Aorta (tissue), 5 donors: ENCODE data around the gene DIABLO. TPM values are rescaled to one million over a fixed set of nuclear protein-coding genes. Genes with fewer than 3 reads are reported as not detected.

Source experiments
- ATAC-seq: fragments of 200-7000 bp; cut with Tn5 transposase; one replicate; pipeline ENCODE4 v1.9.1; 2022; ENCODE audit warnings: moderate library complexity; ENCODE audit not compliant: low FRiP score
- DNase-seq, 2 donors: peaks; one replicate each; pipeline ENCODE4 v3.0.0-alpha.2; 2020
- H3K27ac ChIP-seq, 2 donors: one replicate each; pipeline ENCODE4 v1.5.1; 2013; ENCODE audit warnings: low read length in 2 of 2, mild to moderate bottlenecking in 2 of 2, moderate library complexity in 2 of 2, control low read depth in 1 of 2, inconsistent platforms in 1 of 2, low read depth in 1 of 2
- H3K27me3 ChIP-seq, 2 donors: one replicate each; pipeline ENCODE4 v1.6.1; 2013; ENCODE audit warnings: control low read depth in 1 of 2, low read length in 1 of 2, mild to moderate bottlenecking in 1 of 2, moderate library complexity in 1 of 2; ENCODE audit not compliant: insufficient read depth in 2 of 2, control insufficient read depth in 1 of 2
- H3K36me3 ChIP-seq, 2 donors: one replicate each; pipeline ENCODE4 v1.6.1; 2013; ENCODE audit warnings: control low read depth in 1 of 2, low read length in 1 of 2, mild to moderate bottlenecking in 1 of 2; ENCODE audit not compliant: insufficient read depth in 2 of 2, control insufficient read depth in 1 of 2
- H3K4me1 ChIP-seq, 2 donors: one replicate each; pipeline ENCODE4 v1.6.1; 2013; ENCODE audit warnings: low read length in 2 of 2, control low read depth in 1 of 2, mild to moderate bottlenecking in 1 of 2, moderate library complexity in 1 of 2; ENCODE audit not compliant: insufficient read depth in 2 of 2, control insufficient read depth in 1 of 2
- H3K4me3 ChIP-seq, 2 donors: one replicate each; pipeline ENCODE4 v1.5.1; 2013; ENCODE audit warnings: low read length in 2 of 2, control low read depth in 1 of 2, mild to moderate bottlenecking in 1 of 2
- H3K9me3 ChIP-seq: one replicate; pipeline ENCODE4 v1.6.1; 2013; ENCODE audit warnings: mild to moderate bottlenecking, low read length; ENCODE audit not compliant: control insufficient read depth
- WGBS, 2 donors: extraction: QIAGEN DNeasy Blood & Tissue Kit; methylation state at CpG; one replicate each; pipeline ENCODE4 v1.1.7; 2013; 5-methylcytosine and 5-hydroxymethylcytosine counted together
- intact Hi-C, 2 donors: fragments of 100-400 bp; cut with DNase I; formaldehyde crosslinking; loops; one replicate each; pipeline versions ENCODE4 v1.14.2 to v1.15.0; 2022
- polyA plus RNA-seq, 2 donors: library from polyadenylated mRNA; stranded (reverse); fragments of 200-250 nt; gene quantifications; one replicate each; pipeline ENCODE4 v1.2.3, GENCODE V29; 2013
- total RNA-seq, 2 donors: library from RNA; stranded (reverse); fragmentation: NEBNext Ultra II Directional; extraction: Animal tissue kit (Norgen Biotek cat#: 25700); gene quantifications; one replicate each; pipeline ENCODE4 v1.2.1, GENCODE V29; 2021
- donor health status: healthy with polysubstance abuse.
- donor health status: Bipolar disorder and iron deficiency.
- donor health status: DM: no; HTN: no; CAD: no.
- donor health status: DM: no; HTN: no; CAD: no.
- donor health status: DM: yes; HTN: yes; CAD: no.

The DIABLO gene
- total and polyA plus RNA-seq, 4 donors = 26.5 to 42.3 (median 30.2) TPM

DNA sequence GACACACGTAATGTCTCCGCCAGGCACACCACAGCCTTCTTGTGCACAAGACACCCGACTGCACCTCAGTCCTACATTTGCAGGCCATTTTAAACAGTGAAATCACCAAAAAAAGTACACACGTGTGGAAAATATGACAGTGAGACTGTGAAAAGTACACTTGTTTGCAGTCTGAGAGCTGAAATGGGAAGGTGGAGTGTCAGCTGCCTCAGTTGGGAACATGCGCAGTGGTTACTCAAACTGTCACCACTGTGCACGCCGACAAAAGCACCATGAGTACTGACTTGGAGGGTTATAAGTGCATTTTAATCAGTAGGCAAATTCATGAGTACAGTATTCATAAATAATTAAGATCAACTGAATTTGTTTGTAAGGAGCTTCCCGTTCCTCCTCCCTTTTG lies 24.7 kb upstream of the DIABLO start:
- Histone ChIP-seq H3K4me3 (no peak overlapping the region), H3K27ac (no peak overlapping the region), H3K36me3 (no peaks in the 10 kb centered on the region), H3K9me3 (no peaks in the 10 kb centered on the region), H3K27me3 (no peaks in the 10 kb centered on the region), H3K4me1 (no peaks in the 10 kb centered on the region)
- intact Hi-C loops = no loop called here
- ATAC-seq = no peak
- WGBS, 2 donors = 93 to 94% methylated on average over 8 of the region's 8 CpGs
- DNase-seq = no peak

DNA sequence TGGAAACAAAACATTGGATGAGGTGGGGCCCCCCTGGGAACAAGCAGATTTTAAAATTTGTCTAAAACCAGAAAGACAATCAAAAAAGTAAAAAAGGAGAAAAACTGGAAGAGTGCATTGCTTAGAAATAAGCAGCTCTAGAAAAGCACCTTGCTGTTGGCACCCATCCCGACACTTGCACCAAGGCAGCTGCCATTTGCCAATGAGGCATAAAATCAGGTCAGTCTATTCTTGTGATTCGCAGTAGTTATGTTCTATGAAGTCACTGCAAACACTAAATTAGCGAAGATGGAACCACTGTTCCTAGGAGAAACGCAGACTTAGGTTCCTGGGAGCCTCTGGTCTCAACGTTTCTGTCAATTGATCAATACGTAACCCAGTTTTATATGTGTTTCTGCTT lies 24.2 kb upstream of the DIABLO start:
- Histone ChIP-seq H3K36me3 (no peaks in the 10 kb centered on the region), H3K27me3 (no peaks in the 10 kb centered on the region), H3K4me1 (no peaks in the 10 kb centered on the region), H3K9me3 (no peaks in the 10 kb centered on the region), H3K27ac (no peak overlapping the region), H3K4me3 (no peak overlapping the region)
- WGBS, 2 donors = 93 to 95% methylated on average over 6 of the region's 6 CpGs
- intact Hi-C loops = no loop called here
- ATAC-seq (no peak), DNase-seq (no peak)

DNA sequence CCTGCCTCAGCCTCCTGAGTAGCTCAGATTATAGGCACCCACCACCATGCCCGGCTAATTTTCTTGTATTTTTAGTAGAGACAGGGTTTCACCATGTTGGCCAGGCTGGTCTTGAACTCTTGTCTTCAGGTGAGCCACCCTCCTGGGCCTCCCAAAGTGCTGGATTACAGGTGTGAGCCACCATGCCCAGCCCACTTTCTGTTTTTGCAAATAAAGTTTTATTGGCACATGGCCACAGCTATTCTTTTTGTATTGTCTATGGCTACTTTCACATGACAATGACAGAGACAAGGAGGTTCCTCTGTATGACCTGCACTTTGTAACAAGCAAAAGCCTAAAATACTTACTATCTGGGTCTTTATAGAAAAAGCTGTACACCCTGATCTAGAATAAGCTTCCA lies 19.7 kb upstream of the DIABLO start:
- no peaks in the 10 kb centered on the region for H3K9me3 ChIP-seq
- H3K4me3 ChIP-seq = no peak overlapping the region
- ATAC-seq (no peak), DNase-seq (no peak)
- H3K27me3 ChIP-seq = no peaks in the 10 kb centered on the region
- no peaks in the 10 kb centered on the region for H3K4me1 ChIP-seq
- 99 to 100% methylated on average over 1 of the region's 1 CpG for WGBS, 2 donors
- H3K27ac ChIP-seq = no peak overlapping the region
- intact Hi-C loops = no loop called here
- H3K36me3 ChIP-seq = peaks cover 0 to 4% of the 10 kb centered on the region in 2 donors

DNA sequence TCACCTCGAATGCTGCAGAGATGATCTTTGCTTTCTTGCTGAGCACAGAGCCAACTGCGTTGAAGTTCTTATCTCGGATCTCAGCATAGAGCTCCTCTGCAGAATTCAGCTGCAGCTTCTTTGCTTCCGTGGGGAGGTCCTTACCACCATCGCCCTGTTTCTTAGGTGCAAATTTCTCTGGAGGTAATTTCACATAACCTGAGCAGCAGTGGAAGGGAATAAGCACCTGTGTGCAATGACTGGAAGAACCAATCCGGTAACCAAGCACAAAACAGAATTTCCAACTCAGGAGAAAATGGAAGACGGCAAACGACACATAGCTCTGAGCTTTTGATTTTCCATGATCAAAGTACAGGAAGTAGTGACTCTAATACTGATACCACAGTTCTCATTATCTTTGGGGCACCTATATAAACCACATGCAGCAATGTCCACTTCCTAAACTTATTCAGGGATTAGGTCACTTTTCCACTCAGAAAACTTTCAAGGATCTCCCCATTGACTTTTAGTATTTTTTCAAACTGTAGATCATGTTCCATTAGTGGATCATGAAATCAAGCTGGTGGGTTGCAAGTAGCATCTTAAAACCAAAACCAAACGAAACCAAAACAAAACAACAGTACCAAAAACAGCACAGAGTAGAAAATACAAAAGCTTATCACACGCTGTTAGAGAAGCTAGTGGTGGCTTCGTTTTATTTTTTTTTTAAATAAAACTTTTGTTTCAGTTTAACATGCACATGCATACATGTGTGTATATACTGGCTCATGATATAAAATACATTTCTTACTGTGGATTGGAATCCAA lies 18.9 kb upstream of the DIABLO start:
- Histone ChIP-seq H3K27ac (no peak overlapping the region), H3K9me3 (no peaks in the 10 kb centered on the region), H3K4me3 (no peak overlapping the region), H3K27me3 (no peaks in the 10 kb centered on the region), H3K4me1 (no peaks in the 10 kb centered on the region), H3K36me3 (peaks cover 0 to 4% of the 10 kb centered on the region in 2 donors)
- DNase-seq = no peak
- intact Hi-C loops = no loop called here
- ATAC-seq = no peak
- WGBS, 2 donors = 86 to 87% methylated on average over 11 of the region's 11 CpGs

DNA sequence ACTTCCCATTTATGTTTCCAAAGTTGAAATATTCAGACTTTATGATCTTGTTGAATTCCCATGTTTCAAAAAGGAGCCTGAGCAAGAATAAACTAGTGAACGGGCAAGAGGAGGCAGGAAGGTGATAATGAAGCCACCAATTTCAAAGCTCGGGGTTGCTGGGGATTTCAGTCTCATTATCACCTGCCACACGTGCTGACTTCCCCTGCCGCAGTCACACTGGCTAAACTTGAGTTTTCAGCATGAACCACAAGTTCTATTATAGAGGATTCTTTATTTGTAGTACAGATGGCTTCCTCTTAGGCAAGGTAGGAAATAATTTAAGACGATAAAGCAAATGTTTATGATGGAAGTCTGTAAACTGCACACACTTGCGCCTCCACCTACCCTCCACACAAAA lies 18.1 kb upstream of the DIABLO start:
- peaks cover 0 to 4% of the 10 kb centered on the region in 2 donors for H3K36me3 ChIP-seq
- H3K9me3 ChIP-seq = no peaks in the 10 kb centered on the region
- ATAC-seq = no peak
- no peak overlapping the region for H3K27ac ChIP-seq
- 90 to 91% methylated on average over 6 of the region's 6 CpGs for WGBS, 2 donors
- intact Hi-C loops = no loop called here
- no peak for DNase-seq
- H3K27me3 ChIP-seq = no peaks in the 10 kb centered on the region
- no peak overlapping the region for H3K4me3 ChIP-seq
- H3K4me1 ChIP-seq = no peaks in the 10 kb centered on the region

DNA sequence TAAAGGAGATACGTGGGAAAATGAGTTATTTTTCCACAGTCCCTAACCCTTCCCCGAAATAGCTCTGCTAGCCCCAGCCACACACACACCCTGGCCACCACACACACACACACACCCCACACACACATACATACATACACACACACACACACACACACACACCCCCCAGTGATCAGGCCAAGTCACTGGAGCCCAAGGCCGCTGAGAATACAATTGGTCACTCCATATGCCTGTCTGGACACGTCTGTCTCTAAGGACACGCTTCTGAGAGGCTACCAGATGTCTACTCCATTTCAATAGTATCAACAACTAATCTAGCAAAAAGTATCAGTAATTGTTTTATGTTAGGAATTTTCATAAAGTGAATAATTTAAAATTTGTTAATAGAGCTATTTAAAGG lies 13.0 kb upstream of the DIABLO start:
- DNase-seq (no peak), ATAC-seq (no peak)
- Histone ChIP-seq H3K36me3 (no peaks in the 10 kb centered on the region), H3K4me1 (no peaks in the 10 kb centered on the region), H3K27ac (no peak overlapping the region), H3K4me3 (no peak overlapping the region), H3K9me3 (no peaks in the 10 kb centered on the region), H3K27me3 (no peaks in the 10 kb centered on the region)
- WGBS, 2 donors = 88 to 92% methylated on average over 5 of the region's 5 CpGs
- intact Hi-C loops = no loop called here

DNA sequence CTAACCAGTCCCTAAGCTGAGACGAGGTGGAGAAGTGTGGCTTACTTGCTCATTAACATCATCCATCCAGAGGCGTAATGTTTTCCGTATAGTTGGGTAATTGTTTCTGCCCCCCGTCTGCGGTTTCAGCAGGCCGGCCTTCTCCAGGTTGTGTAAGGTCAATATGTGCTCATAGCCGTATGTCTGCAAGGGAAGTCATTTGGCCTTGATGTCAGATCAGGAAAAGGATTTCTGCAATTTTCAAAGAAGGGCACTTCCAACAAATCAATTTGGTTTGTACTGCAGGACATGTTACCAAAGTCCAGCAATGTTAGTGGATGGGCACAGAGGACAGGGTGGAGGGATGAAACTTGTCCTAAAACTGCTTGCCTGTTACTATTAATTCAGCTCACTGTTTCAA lies 9.9 kb upstream of the DIABLO start:
- no peak overlapping the region for H3K4me3 ChIP-seq
- H3K27me3 ChIP-seq = no peaks in the 10 kb centered on the region
- no peak overlapping the region for H3K27ac ChIP-seq
- ATAC-seq = no peak
- intact Hi-C loops = no loop called here
- no peaks in the 10 kb centered on the region for H3K9me3 ChIP-seq
- H3K36me3 ChIP-seq = peaks cover 3 to 8% of the 10 kb centered on the region in 2 donors
- DNase-seq = no peak
- WGBS, 2 donors = 83 to 85% methylated on average over 7 of the region's 7 CpGs
- H3K4me1 ChIP-seq = no peaks in the 10 kb centered on the region

DNA sequence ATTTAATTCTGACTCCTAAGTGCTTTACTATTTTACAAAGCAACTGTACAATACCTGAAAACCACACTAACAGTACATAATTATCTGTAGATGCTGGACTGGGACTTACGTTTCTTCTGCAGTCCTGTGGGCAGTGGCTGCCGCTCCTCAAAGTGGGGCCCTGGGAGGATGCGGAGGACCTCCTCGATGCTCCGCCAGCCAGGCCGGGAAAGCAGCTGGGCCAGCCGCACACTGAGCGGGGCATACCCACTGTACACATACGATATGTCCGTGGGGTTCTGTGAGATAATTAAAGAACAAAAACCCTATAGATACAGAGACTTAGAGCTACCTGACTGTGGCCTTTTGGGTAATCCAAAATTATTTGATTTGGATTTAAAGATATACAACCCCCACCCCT lies 6.8 kb upstream of the DIABLO start:
- intact Hi-C loops = no loop called here
- H3K9me3 ChIP-seq = no peaks in the 10 kb centered on the region
- H3K27ac ChIP-seq = no peak overlapping the region
- peaks cover 3 to 9% of the 10 kb centered on the region in 2 donors for H3K36me3 ChIP-seq
- no peak overlapping the region for H3K4me3 ChIP-seq
- no peaks in the 10 kb centered on the region for H3K27me3 ChIP-seq
- DNase-seq = no peak
- WGBS, 2 donors = 92 to 93% methylated on average over 10 of the region's 10 CpGs
- no peak for ATAC-seq
- H3K4me1 ChIP-seq = no peaks in the 10 kb centered on the region

DNA sequence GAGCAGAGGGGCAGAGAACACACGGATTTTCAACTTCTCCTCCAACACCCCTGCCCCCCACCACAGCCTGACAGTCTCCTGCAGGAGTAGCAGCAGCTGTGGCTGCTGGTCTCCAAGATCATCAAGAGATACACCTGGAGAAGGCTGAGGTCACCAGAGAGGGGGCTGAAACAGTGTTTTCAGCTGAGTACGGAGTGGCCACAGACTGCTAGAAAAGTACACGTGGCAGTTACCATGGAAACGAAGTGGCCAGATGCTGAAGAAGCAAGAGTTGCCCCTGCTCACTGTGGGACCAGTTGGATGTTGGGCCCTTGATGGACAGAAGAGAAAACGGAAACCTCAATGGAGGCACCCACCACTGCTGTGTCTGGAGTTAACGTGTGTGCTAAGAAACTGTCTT lies 4.9 kb upstream of the DIABLO start:
- H3K36me3 ChIP-seq = peaks cover 3 to 9% of the 10 kb centered on the region in 2 donors
- H3K4me3 ChIP-seq = no peak overlapping the region
- WGBS, 2 donors = 60 to 71% methylated on average over 6 of the region's 6 CpGs
- H3K9me3 ChIP-seq = no peaks in the 10 kb centered on the region
- ATAC-seq (no peak), DNase-seq (no peak)
- H3K27me3 ChIP-seq = no peaks in the 10 kb centered on the region
- no peaks in the 10 kb centered on the region for H3K4me1 ChIP-seq
- no peak overlapping the region for H3K27ac ChIP-seq
- intact Hi-C loops = no loop called here
